SH-SY5Y (cell line): ENCODE data around the gene IFT122.

Experiments
- GATA2 ChIP-seq: IDR thresholded peaks from 2 replicates; pipeline ENCODE4 v1.6.1; 2011; ENCODE audit warnings: mild to moderate bottlenecking, low read depth, low read length
- GATA3 ChIP-seq: IDR thresholded peaks from 2 replicates; pipeline ENCODE4 v1.6.1; 2011; ENCODE audit warnings: low read depth, mild to moderate bottlenecking, low read length, moderate library complexity

DNA sequence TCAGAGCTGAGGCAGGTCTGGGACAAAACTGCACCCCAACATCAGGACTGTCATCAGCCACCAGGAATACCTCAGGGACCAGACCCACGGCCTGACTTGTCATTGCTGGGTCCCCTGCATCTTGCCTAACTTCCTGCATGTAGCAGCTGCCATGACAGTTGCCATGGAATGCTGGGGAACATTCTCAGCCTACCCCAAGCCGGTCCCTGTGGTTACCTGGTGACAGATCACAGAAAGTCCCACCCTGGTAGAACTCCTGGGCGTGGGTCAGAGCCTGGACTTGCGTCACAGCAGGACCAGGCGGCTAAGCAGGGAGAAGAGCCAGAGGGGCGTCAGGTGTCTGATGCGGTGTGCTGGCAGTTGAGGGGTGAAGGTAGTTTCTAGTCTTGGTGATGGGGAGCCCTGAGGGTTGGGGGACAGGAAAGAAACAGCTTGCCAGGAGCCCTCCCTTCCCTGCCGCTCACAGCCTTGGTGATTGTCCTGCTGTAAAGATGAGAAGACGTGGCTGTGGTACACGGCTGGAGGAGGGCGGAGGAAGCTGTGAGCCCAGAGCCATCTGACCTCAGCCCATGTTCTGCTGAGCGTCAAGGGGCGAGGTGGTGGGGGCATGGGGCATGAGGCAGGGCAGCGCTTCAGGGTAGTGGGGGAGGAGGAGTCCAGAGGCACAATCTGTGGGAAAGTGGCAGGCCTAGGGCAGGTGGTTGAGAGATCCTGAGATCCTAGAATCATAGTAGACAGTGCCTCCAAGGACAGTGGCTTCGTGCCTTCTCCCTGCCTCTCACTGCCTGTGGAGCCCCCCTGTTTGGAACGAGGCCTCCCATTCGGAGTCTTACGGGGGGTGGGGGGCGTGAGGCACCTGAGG is 108.3 kb downstream of the IFT122 start:
- TF ChIP-seq GATA2, result no peak
- no peak for TF ChIP-seq GATA3
